BE2C (cell line): Measurements from ENCODE around the gene ELMO1.

Experiments used
- DNase-seq: peaks from one replicate; pipeline ENCODE4 v3.0.0-alpha.2; 2020
- H3K27me3 ChIP-seq: fragments of 250-450 bp; sonication (Bioruptor Pico); 2 replicates; pipeline ENCODE4 v1.5.1; 2020; ENCODE audit warnings: mild to moderate bottlenecking
- H3K36me3 ChIP-seq: fragments of 250-450 bp; sonication (Bioruptor Pico); 2 replicates; pipeline ENCODE4 v1.5.1; 2020; ENCODE audit warnings: mild to moderate bottlenecking
- H3K4me1 ChIP-seq: fragments of 250-450 bp; sonication (Bioruptor Pico); 2 replicates; pipeline ENCODE4 v1.5.1; 2020
- H3K4me3 ChIP-seq: 2 replicates; pipeline ENCODE4 v1.5.1; 2011; ENCODE audit warnings: low read depth, low read length
- H3K9me3 ChIP-seq: fragments of 250-450 bp; sonication (Bioruptor Pico); 2 replicates; pipeline ENCODE4 v1.5.1; 2020
- CTCF ChIP-seq: IDR thresholded peaks from 2 replicates; pipeline ENCODE4 v1.5.1; 2012; ENCODE audit warnings: mild to moderate bottlenecking, low read depth, low read length

ELMO1 gene

GRCh38 chr7:37425498-37425897, 23.2 kb downstream of the ELMO1 start:
- H3K9me3 ChIP-seq = no peaks in the 10 kb centered on the region
- H3K4me3 ChIP-seq = no peak overlapping the region
- no peak for DNase-seq
- H3K4me1 ChIP-seq = no peaks in the 10 kb centered on the region
- no peak for TF ChIP-seq CTCF
- H3K36me3 ChIP-seq = no peaks in the 10 kb centered on the region
- no peaks in the 10 kb centered on the region for H3K27me3 ChIP-seq

- no peak for TF ChIP-seq CTCF
- no peaks in the 10 kb centered on the region for H3K4me1 ChIP-seq
- no peaks in the 10 kb centered on the region for H3K27me3 ChIP-seq
- no peak overlapping the region for H3K4me3 ChIP-seq
- H3K9me3 ChIP-seq = no peaks in the 10 kb centered on the region
- H3K36me3 ChIP-seq = no peaks in the 10 kb centered on the region
- DNase-seq = no peak
These were observed 23.7 kb downstream of the ELMO1 start for GRCh38 chr7:37424995-37425394.

- H3K36me3 ChIP-seq = no peaks in the 10 kb centered on the region
- no peaks in the 10 kb centered on the region for H3K4me1 ChIP-seq
- DNase-seq = no peak
- H3K4me3 ChIP-seq = no peak overlapping the region
- H3K27me3 ChIP-seq = no peaks in the 10 kb centered on the region
- no peak for TF ChIP-seq CTCF
- H3K9me3 ChIP-seq = no peaks in the 10 kb centered on the region
These were observed 24.1 kb downstream of the ELMO1 start for GRCh38 chr7:37424521-37424920.

GRCh38 chr7:37421861-37422500, 26.7 kb downstream of the ELMO1 start:
- Histone ChIP-seq H3K9me3 (no peaks in the 10 kb centered on the region), H3K27me3 (no peaks in the 10 kb centered on the region), H3K4me1 (no peaks in the 10 kb centered on the region), H3K36me3 (no peaks in the 10 kb centered on the region), H3K4me3 (no peak overlapping the region)
- DNase-seq = no peak
- TF ChIP-seq CTCF = no peak

GRCh38 chr7:37420946-37421695, 27.5 kb downstream of the ELMO1 start:
- H3K4me1 ChIP-seq = no peaks in the 10 kb centered on the region
- no peaks in the 10 kb centered on the region for H3K9me3 ChIP-seq
- no peaks in the 10 kb centered on the region for H3K36me3 ChIP-seq
- DNase-seq = no peak
- no peaks in the 10 kb centered on the region for H3K27me3 ChIP-seq
- no peak overlapping the region for H3K4me3 ChIP-seq
- TF ChIP-seq CTCF = no peak

- DNase-seq = no peak
- H3K4me1 ChIP-seq = no peaks in the 10 kb centered on the region
- no peak for TF ChIP-seq CTCF
- no peak overlapping the region for H3K4me3 ChIP-seq
- no peaks in the 10 kb centered on the region for H3K36me3 ChIP-seq
- H3K27me3 ChIP-seq = no peaks in the 10 kb centered on the region
- no peaks in the 10 kb centered on the region for H3K9me3 ChIP-seq
These were observed 29.2 kb downstream of the ELMO1 start for GRCh38 chr7:37419496-37419895.
